NCI-H2107 treated with DMSO at 0.1 percent for 48 hours (cell line): ENCODE data around the gene EDN2.

Experiments used
- DNase-seq: peaks from one replicate; lab custom pipeline; 2025; ENCODE audit not compliant: unreplicated experiment; lab: John Stamatoyannopoulos, UW

EDN2 gene

DNA sequence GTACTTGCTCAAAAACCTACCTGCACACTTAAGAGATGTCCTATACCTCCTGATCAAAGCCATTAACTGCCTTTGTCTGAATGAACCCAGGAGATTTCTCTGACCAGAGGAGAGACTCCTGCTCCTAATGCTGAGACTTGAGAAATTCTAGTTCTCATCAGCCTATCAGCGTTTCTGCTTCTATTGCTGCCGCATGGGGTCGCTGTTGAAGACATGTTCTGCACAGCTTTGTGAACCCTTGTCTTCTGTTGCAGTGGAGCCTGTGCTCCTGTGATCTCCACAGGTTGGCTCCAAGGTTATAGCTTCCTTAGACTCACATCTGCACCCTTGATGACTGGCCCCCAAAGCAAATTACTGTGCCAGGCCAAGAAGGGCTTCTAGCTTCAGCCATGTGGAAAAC, 40.2 kb downstream of the EDN2 start:
- no peak for DNase-seq

GRCh38 chr1:41442697-41443251, 41.7 kb downstream of the EDN2 start:
- no peak for DNase-seq

GRCh38 chr1:41440321-41441085, 44.0 kb downstream of the EDN2 start:
- no peak for DNase-seq

GRCh38 chr1:41439234-41439633, 45.2 kb downstream of the EDN2 start:
- no peak for DNase-seq

DNA sequence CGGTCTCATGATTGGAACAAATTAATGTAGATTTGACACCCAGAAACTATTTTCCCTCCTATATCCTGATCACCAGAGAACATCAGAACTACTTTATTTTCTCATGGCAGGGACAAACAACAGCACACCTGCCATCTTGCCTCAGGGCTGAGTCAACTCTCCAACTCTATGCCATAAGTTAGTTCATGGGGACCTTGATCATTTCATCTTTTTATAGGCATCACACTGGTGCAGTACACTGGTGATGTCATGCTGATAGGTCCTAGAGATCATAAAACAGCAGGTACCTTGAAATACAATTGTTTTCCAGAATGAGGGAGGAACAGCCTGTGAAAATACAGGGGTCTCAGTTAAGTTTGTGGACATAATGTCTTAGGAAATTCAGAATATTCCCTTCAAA, 45.8 kb downstream of the EDN2 start:
- no peak for DNase-seq

DNA sequence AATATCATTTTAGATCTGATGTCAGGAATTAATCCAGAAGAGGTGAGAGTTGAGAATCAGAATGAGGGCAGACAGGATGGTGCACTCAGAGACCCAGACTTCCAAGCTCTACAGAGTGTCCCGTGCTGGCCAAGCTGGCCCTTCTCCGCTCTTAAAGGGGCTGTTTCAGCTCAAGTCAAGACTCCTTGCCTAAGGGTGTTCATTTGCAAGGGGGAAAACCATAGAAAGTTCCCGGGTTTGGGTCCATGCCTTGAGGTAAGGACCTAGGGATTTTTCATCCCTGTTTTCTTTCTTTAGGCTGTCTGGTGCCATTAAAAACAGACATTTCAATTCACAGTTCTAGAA, 47.5 kb downstream of the EDN2 start:
- no peak for DNase-seq

DNA sequence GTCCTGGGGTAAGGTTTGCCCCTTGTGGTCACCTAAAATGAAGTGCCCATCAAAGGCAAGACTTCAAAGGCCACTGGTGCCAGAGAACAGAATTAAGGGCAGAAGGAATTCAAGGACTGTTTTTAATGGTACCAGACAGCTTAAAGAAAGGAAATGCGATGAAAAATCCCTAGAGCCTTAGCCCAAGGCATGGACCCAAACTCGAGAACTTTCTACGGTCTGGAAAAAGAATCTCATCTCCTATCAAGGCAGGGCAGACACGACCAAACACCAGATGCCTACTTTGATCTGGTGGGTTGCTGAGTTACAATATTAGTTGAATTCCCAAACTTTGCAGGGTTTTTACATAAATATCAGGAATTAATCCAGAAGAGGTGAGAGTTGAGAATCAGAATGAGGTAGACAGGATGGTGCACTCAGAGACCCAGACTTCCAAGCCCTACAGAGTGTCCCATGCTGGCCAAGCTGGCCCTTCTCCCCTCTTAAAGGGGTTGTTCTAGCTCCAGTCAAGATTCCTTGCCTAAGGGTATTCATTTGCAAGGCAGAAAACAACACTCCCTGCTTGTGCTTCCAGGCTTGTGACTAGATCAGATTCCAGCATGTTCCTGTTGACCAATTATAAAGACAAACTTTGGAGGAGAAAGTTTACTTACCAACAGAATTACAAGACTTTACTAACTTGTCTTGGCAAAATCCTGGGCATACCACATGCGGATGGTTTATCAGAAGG, 48.0 kb downstream of the EDN2 start:
- no peak for DNase-seq

DNA sequence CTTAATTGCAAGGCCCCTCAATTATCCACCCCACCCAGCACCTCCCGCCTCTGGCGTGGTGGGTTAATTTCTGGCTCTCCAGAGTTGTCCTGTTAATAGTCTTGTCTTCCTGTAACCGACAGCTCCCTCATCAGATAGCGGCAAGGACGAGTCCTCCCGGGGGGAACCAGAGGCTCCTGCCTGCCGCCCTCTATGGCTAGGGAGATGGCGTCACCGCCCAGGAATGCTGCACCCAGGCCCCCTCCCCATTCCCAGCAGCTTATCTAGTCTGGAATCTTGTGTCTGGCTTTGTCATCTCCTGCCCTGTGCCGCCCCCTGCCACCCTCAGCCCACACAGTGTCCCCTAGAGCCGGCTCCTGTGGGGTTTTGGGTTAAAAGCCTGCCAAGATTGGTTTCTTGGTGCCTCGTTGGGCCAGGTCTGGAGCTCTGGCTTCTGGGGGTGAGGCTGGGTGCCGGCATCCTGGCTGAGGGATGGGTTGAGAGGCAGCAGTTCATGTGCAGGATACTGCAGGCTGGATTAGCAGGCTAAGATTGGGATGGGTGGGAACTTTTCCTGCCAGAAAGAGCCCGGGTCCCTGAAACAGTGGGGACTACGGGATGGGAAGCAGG, 48.8 kb downstream of the EDN2 start:
- no peak for DNase-seq

DNA sequence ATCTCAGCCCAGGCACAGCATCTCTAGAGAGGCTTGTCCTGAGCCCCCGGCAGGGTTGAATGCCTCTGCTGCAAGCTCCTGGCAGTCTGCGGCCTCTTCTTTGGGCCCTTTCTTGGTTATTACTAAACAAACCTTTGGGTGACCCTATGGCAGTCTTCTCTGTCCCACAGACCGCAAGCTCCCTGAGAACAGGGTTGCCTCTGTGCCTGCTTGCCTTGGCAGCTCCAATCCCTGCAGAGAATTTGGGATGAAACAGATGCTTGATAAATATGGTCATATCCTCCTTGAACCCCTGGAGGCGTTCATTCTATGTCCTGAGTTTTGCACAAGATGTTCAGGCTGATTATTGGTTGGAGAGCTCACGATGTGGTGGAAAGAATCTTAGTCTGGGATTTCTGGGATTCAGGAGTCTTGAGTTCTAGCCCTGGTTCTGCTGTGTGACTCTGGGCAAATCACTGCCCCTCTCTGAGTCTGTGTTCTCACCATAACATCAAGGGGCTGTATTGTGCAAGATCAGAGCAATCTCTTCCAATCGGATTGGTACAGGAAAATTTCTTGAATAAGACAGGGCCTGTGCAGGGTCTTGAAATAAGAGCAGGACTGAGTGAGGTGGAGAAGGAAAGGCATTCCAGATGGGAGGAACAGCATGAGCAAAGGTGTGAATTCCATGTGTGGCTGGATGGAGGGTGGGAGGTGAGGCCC, 49.6 kb downstream of the EDN2 start:
- DNase-seq, result no peak

DNA sequence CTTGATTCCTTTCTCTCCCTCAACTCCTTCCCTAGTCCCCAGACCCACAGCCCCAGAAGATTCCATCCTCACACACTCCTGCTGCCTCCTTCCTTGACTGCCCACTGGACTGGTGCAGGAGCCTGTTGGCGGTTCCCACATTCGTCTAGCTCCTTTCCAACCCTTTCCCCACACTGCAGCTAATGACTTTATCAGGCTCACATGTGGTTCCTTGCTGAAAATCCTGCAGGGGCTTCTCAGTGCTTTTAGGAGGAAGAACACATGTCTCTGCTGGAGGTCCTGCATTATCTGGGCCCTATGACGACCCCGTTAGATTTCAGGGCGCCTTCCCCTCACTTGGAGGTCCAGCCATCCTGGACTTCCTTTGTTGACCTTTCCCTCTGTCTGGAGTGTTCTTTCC, 50.2 kb downstream of the EDN2 start:
- DNase-seq, result no peak

- no peak for DNase-seq
Measured at GRCh38 chr1:41433501-41433900, 51.0 kb downstream of the EDN2 start.

- DNase-seq, result peak; percentile 38
Measured at GRCh38 chr1:41432481-41433280, 51.8 kb downstream of the EDN2 start.

DNA sequence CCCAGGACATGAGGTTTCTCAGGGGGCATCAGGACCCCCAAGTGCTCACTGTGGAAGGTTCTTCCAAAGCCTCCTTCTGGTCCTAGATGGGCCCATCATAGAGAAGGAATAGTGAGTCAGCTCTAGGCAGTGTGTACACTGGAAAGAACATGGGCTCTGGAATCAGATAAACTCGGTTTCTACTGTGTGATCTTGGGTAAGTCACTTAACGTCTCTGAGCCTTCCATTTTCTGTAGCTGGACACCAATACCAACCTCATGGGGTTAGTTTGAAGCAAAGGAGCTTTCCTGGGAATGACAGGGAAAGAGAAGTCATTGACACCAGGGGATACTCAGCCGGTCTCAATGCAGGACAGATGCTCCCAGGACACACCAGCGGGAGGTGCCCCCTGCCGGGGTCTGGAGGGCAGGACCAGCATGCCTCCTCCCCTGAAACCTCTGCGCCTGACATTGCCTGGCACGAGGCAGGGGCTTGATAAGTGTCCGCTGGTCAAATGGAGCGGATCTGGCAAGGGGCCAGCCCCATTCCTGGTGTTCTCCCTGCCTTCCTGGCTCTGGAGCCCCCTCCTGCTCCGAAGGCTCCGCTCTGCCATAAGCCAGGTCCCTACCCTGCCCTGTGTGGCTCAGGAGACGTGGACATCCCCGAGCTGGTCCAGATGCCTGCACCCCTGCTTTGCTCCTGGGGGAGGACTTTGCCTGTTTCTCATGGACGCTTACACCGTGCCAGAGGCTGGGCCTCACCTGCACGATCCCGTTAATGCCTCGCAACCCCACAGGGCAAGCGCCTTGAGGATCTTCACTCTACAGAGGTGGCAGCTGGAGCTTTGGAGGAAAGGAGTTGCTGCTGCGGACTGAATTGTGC, 52.8 kb downstream of the EDN2 start:
- no peak for DNase-seq

- DNase-seq, result no peak
Measured at GRCh38 chr1:41430582-41430981, 53.9 kb downstream of the EDN2 start.

- no peak for DNase-seq
Measured at GRCh38 chr1:41430069-41430468, 54.4 kb downstream of the EDN2 start.

GRCh38 chr1:41429641-41430035, 54.8 kb downstream of the EDN2 start:
- no peak for DNase-seq
